H1 (cell line): Measurements from ENCODE around the gene ETNPPL. TPM values are rescaled to one million over a fixed set of nuclear protein-coding genes. Genes with fewer than 3 reads are reported as not detected.

ENCODE experiments used
- CTCF ChIA-PET: fragments of 300-600 bp; sonication (Branson Sonifier 250); formaldehyde crosslinking; loops from one replicate; lab custom pipeline; 2021; ENCODE audit not compliant: partially characterized antibody; lab: Charles Lee
- POLR2A ChIA-PET: fragments of 300-600 bp; sonication (Branson Sonifier 250); formaldehyde crosslinking; loops from one replicate; lab custom pipeline; 2021; ENCODE audit warnings: inconsistent platforms; ENCODE audit not compliant: partially characterized antibody; lab: Charles Lee
- DNase-seq, 2 experiments: peaks; one replicate each; pipeline versions ENCODE4 v3.0.0 to v3.0.0-alpha.2; 2010 to 2022; ENCODE audit warnings: low spot score in 2 of 2, low read depth in 1 of 2, mixed read lengths in 1 of 2
- FAIRE-seq: peaks from 2 replicates; lab custom pipeline; 2011; peaks lifted over from hg19 to GRCh38; lab: Jason Lieb, UNC
- H2AFZ ChIP-seq: 2 replicates; pipeline ENCODE4 v1.8.1; 2012; ENCODE audit warnings: low read length, inconsistent platforms
- H2AK5ac ChIP-seq: 2 replicates; pipeline ENCODE4 v1.6.1; 2013; ENCODE audit warnings: low read depth, low read length
- H2BK120ac ChIP-seq: replicated peaks from 2 replicates; pipeline ENCODE3; 2013; ENCODE audit warnings: low read depth, low read length, inconsistent platforms
- H2BK12ac ChIP-seq: 2 replicates; pipeline ENCODE4 v1.6.1; 2013; ENCODE audit warnings: low read depth, low read length
- H2BK15ac ChIP-seq: 2 replicates; pipeline ENCODE4 v1.6.1; 2013; ENCODE audit warnings: low read length
- H2BK20ac ChIP-seq: 2 replicates; pipeline ENCODE4 v1.6.1; 2013; ENCODE audit warnings: low read length
- H2BK5ac ChIP-seq: 2 replicates; pipeline ENCODE4 v1.6.1; 2013; ENCODE audit warnings: low read depth, low read length
- H3K14ac ChIP-seq: 2 replicates; pipeline ENCODE4 v1.6.1; 2013; ENCODE audit warnings: inconsistent platforms; ENCODE audit not compliant: insufficient read length
- H3K18ac ChIP-seq: 2 replicates; pipeline ENCODE4 v1.6.1; 2013; ENCODE audit warnings: low read length; ENCODE audit errors: extremely low read depth
- H3K23ac ChIP-seq: 2 replicates; pipeline ENCODE4 v1.6.1; 2013; ENCODE audit warnings: inconsistent platforms; ENCODE audit not compliant: insufficient read length
- H3K23me2 ChIP-seq: 2 replicates; pipeline ENCODE4 v1.6.1; 2013; ENCODE audit warnings: low read depth, low read length
- H3K27ac ChIP-seq: 2 replicates; pipeline ENCODE4 v1.6.1; 2011; ENCODE audit warnings: low read depth, low read length, inconsistent platforms
- H3K27me3 ChIP-seq, 4 experiments: replicated peaks in 1 of 4; 1 replicate in 1 of 4; 2 replicates in 3 of 4; pipeline versions ENCODE4 v1.6.1 to v1.8.1; 2011 to 2013; ENCODE audit warnings: low read length in 3 of 4, mild to moderate bottlenecking in 3 of 4, inconsistent platforms in 2 of 4, mixed read lengths in 2 of 4, moderate library complexity in 1 of 4; ENCODE audit not compliant: control insufficient read depth in 3 of 4, insufficient read depth in 3 of 4; ENCODE audit errors: extremely low read depth in 1 of 4
- H3K36me3 ChIP-seq, 4 experiments: 2 replicates each; pipeline versions ENCODE4 v1.6.1 to v1.8.1; 2011 to 2013; ENCODE audit warnings: mild to moderate bottlenecking in 4 of 4, low read length in 3 of 4, moderate library complexity in 2 of 4, control low read depth in 1 of 4, inconsistent platforms in 1 of 4; ENCODE audit not compliant: insufficient read depth in 4 of 4, control insufficient read depth in 2 of 4
- H3K4ac ChIP-seq: replicated peaks from 2 replicates; pipeline ENCODE3; 2013; ENCODE audit warnings: low read length, low read depth, mixed read lengths, inconsistent platforms; ENCODE audit not compliant: insufficient read length
- H3K4me1 ChIP-seq, 4 experiments: replicated peaks in 1 of 4; 1 replicate in 1 of 4; 2 replicates in 3 of 4; pipeline versions ENCODE4 v1.6.1 to v1.8.1; 2011 to 2013; ENCODE audit warnings: low read length in 3 of 4, inconsistent platforms in 2 of 4, mixed read lengths in 1 of 4; ENCODE audit not compliant: insufficient read depth in 4 of 4, control insufficient read depth in 3 of 4
- H3K4me2 ChIP-seq, 2 experiments: 2 replicates each; pipeline versions ENCODE4 v1.6.1 to v1.8.1; 2011 to 2013; ENCODE audit warnings: low read depth in 2 of 2, low read length in 2 of 2, control low read depth in 1 of 2, inconsistent platforms in 1 of 2, mild to moderate bottlenecking in 1 of 2; ENCODE audit not compliant: insufficient read depth in 1 of 2
- H3K4me3 ChIP-seq, 4 experiments: fragments of 200-600, 300-600 bp in 1 of 4; sonication (generic), shearing (Covaris generic), sonication (Bioruptor Twin) in 1 of 4; 2 replicates each; pipeline versions ENCODE4 v1.5.1 to v1.8.1; 2011 to 2016; ENCODE audit warnings: low read length in 4 of 4, low read depth in 3 of 4, control low read depth in 2 of 4, inconsistent platforms in 2 of 4, mild to moderate bottlenecking in 2 of 4, mixed read lengths in 1 of 4, moderate library complexity in 1 of 4; ENCODE audit not compliant: insufficient read depth in 2 of 4; ENCODE audit errors: extremely low read depth in 1 of 4
- H3K56ac ChIP-seq: replicated peaks from 2 replicates; pipeline ENCODE3; 2013; ENCODE audit warnings: low read depth, mild to moderate bottlenecking, mixed read lengths, low read length, inconsistent platforms; ENCODE audit not compliant: insufficient read length
- H3K79me1 ChIP-seq: 2 replicates; pipeline ENCODE4 v1.6.1; 2013; ENCODE audit warnings: low read depth, low read length, control low read depth
- H3K79me2 ChIP-seq, 2 experiments: 2 replicates each; pipeline versions ENCODE4 v1.6.1 to v1.8.1; 2012 to 2013; ENCODE audit warnings: low read length in 2 of 2, mild to moderate bottlenecking in 2 of 2, inconsistent platforms in 1 of 2; ENCODE audit not compliant: insufficient read depth in 2 of 2, control insufficient read depth in 1 of 2
- H3K9ac ChIP-seq, 4 experiments: replicated peaks in 1 of 4; 1 replicate in 1 of 4; 2 replicates in 3 of 4; pipeline versions ENCODE4 v1.6.1 to v1.8.1; 2011 to 2013; ENCODE audit warnings: low read depth in 3 of 4, low read length in 3 of 4, control low read depth in 2 of 4, mild to moderate bottlenecking in 2 of 4, moderate library complexity in 2 of 4, inconsistent platforms in 1 of 4; ENCODE audit errors: extremely low read depth in 1 of 4
- H3K9me3 ChIP-seq, 2 experiments: 2 replicates each; pipeline versions ENCODE4 v1.6.1 to v1.8.1; 2012 to 2013; ENCODE audit warnings: mild to moderate bottlenecking in 2 of 2, moderate library complexity in 2 of 2, control low read depth in 1 of 2, inconsistent platforms in 1 of 2, low read depth in 1 of 2, low read length in 1 of 2, mixed read lengths in 1 of 2; ENCODE audit not compliant: insufficient read depth in 2 of 2
- H4K20me1 ChIP-seq, 2 experiments: replicated peaks in 1 of 2; 2 replicates each; pipeline versions ENCODE3 to v1.8.1; 2011 to 2013; ENCODE audit warnings: inconsistent platforms in 2 of 2, low read length in 2 of 2, mild to moderate bottlenecking in 1 of 2; ENCODE audit not compliant: insufficient read depth in 2 of 2, control insufficient read depth in 1 of 2
- H4K5ac ChIP-seq: 2 replicates; pipeline ENCODE4 v1.6.1; 2013; ENCODE audit warnings: low read length, low read depth, mixed read lengths, inconsistent platforms; ENCODE audit not compliant: insufficient read length
- H4K8ac ChIP-seq: 2 replicates; pipeline ENCODE4 v1.8.0; 2013; ENCODE audit warnings: mild to moderate bottlenecking, moderate library complexity, low read length, inconsistent platforms; ENCODE audit not compliant: insufficient read depth; ENCODE audit errors: extremely low read depth
- H4K91ac ChIP-seq: replicated peaks from 2 replicates; pipeline ENCODE3; 2013; ENCODE audit warnings: low read length, mixed read lengths, inconsistent platforms; ENCODE audit not compliant: insufficient read length
- BRCA1 ChIP-seq: IDR thresholded peaks from 2 replicates; pipeline ENCODE4 v1.6.1; 2012; ENCODE audit warnings: low read depth, low read length, improper control_type of control experiment
- RNF2 ChIP-seq: fragments of 200-900, 300-1000 bp; sonication (generic); IDR thresholded peaks from 2 replicates; pipeline ENCODE4 v1.7.1; 2016; ENCODE audit warnings: borderline replicate concordance, low read depth, mild to moderate bottlenecking, antibody characterized with exemption, low read length; ENCODE audit not compliant: poor library complexity, severe bottlenecking; ENCODE audit errors: missing control alignments
- RXRA ChIP-seq: IDR thresholded peaks from 2 replicates; pipeline ENCODE4 v1.6.1; 2011; ENCODE audit warnings: low read depth, mild to moderate bottlenecking, low read length, moderate library complexity; ENCODE audit not compliant: insufficient read depth
- SP2 ChIP-seq: IDR thresholded peaks from 2 replicates; pipeline ENCODE4 v1.6.1; 2012; ENCODE audit warnings: mild to moderate bottlenecking, low read length, inconsistent platforms
- ZNF274 ChIP-seq: IDR thresholded peaks from 2 replicates; pipeline ENCODE4 v1.7.0; 2012; ENCODE audit warnings: low read length, borderline replicate concordance; ENCODE audit errors: extremely low read depth
- WGBS, 2 experiments: shearing (Covaris generic) in 1 of 2; methylation state at CpG; one replicate each; pipeline versions ENCODE4 v1.1.6 to v1.1.7; 2013 to 2015; ENCODE audit warnings: low lambda C conversion rate in 2 of 2, mixed read lengths in 2 of 2, inconsistent platforms in 1 of 2, low coverage in 1 of 2, missing lambda C conversion rate in 1 of 2; ENCODE audit not compliant: insufficient replicate concordance in 2 of 2, insufficient coverage in 1 of 2, insufficient read length in 1 of 2; ENCODE audit errors: extremely low coverage in 1 of 2, missing lambda C conversion rate in 1 of 2; 5-methylcytosine and 5-hydroxymethylcytosine counted together
- polyA plus RNA-seq, 7 experiments: library from polyadenylated mRNA; depleted of rRNA in 3 of 7; stranded (reverse) in 5 of 7; unstranded in 2 of 7; fragments of >200 nt in 5 of 7; fragments of 200-250 nt in 2 of 7; gene quantifications; 1 replicate in 5 of 7; 2 replicates in 1 of 7; 4 replicates in 1 of 7; pipeline versions ENCODE4 v1.2.1 to v1.2.3, GENCODE V29; 2011 to 2013; ENCODE audit warnings: missing spikeins in 2 of 7, mixed read lengths in 2 of 7
- total RNA-seq: library from RNA; stranded (reverse); fragmentation: NEBNext Ultra II Directional; extraction: Animal tissue kit (Norgen Biotek cat#: 25700); gene quantifications from 2 replicates; pipeline ENCODE4 v1.2.1, GENCODE V29; 2021
- TF ChIP-seq, protein P1 (sequence below): IDR thresholded peaks from 2 replicates; pipeline ENCODE4 v1.6.1; 2011; ENCODE audit warnings: low read length, improper control_type of control experiment

Gene ETNPPL
- total and polyA plus RNA-seq, 2 of the 8 experiments (the other 6 are each of a cell fraction or from before 2014, with no cell fraction given): 0.80 to 2.5 TPM

- CTCF ChIA-PET: interaction anchor here (1.4 kb wide), 1 partner anchor 57 kb away, joined by 4 read pairs; no protein-coding TSS in a partner anchor
- no peak overlapping the region for H2BK20ac ChIP-seq
- H4K5ac ChIP-seq: no peak overlapping the region
- no peak overlapping the region for H3K23ac ChIP-seq
- H2AFZ ChIP-seq: no peak overlapping the region
- no peak overlapping the region for H3K4me2 ChIP-seq
- FAIRE-seq: no peak
- no peak overlapping the region for H2BK15ac ChIP-seq
- H3K4me3 ChIP-seq: no peak overlapping the region
- no peak overlapping the region for H3K27ac ChIP-seq
- no peak overlapping the region for H3K56ac ChIP-seq
- no peak overlapping the region for H2AK5ac ChIP-seq
- no peak overlapping the region for H2BK120ac ChIP-seq
- no peak overlapping the region for H3K4ac ChIP-seq
- no peak overlapping the region for H2BK12ac ChIP-seq
- POLR2A ChIA-PET: no interaction called here
- no peak for DNase-seq
- no peak overlapping the region for H3K9ac ChIP-seq
- H3K79me1 ChIP-seq: no peaks in the 10 kb centered on the region
- WGBS, 2 experiments: 95% methylated on average over 3 of the region's 3 CpGs; no CpG with 5 or more reads in 1 of the 2 experiments
- H3K4me1 ChIP-seq: no peaks in the 10 kb centered on the region
- no peak overlapping the region for H4K8ac ChIP-seq
- H3K27me3 ChIP-seq: no peaks in the 10 kb centered on the region
- H3K14ac ChIP-seq: no peak overlapping the region
- TF ChIP-seq BRCA1 (no peak), RXRA (no peak), RNF2 (no peak), ZNF274 (no peak), SP2 (no peak)
- TF ChIP-seq, protein P1, sequence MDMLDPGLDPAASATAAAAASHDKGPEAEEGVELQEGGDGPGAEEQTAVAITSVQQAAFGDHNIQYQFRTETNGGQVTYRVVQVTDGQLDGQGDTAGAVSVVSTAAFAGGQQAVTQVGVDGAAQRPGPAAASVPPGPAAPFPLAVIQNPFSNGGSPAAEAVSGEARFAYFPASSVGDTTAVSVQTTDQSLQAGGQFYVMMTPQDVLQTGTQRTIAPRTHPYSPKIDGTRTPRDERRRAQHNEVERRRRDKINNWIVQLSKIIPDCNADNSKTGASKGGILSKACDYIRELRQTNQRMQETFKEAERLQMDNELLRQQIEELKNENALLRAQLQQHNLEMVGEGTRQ: no peak
- no peak overlapping the region for H2BK5ac ChIP-seq
- no peak overlapping the region for H4K91ac ChIP-seq
- peaks cover 0 to 2% of the 10 kb centered on the region in 2 experiments for H4K20me1 ChIP-seq
- no peak overlapping the region for H3K18ac ChIP-seq
- H3K23me2 ChIP-seq: no peaks in the 10 kb centered on the region
- no peaks in the 10 kb centered on the region for H3K9me3 ChIP-seq
- H3K36me3 ChIP-seq: no peaks in the 10 kb centered on the region
- no peaks in the 10 kb centered on the region for H3K79me2 ChIP-seq
Measured at GRCh38 chr4:108746511-108746910, 16.3 kb downstream of the ETNPPL start.
